Hepatocyte (in vitro differentiated cells): Measurements from ENCODE around the gene PCSK6.

Experiments used
- EZH2 ChIP-seq: fragments of 200-600 bp; sonication (generic); IDR thresholded peaks from 2 replicates; pipeline ENCODE4 v1.6.1; 2016; ENCODE audit warnings: antibody characterized with exemption, mild to moderate bottlenecking, borderline replicate concordance
- EZH2phosphoT487 ChIP-seq: fragments of 200-600 bp; sonication (generic); IDR thresholded peaks from one replicate; pipeline ENCODE4 v1.6.1; 2018; ENCODE audit warnings: antibody characterized with exemption, mild to moderate bottlenecking, low read depth, moderate library complexity; ENCODE audit not compliant: unreplicated experiment, severe bottlenecking
- TF ChIP-seq, protein P1 (sequence below): fragments of 200-600 bp; sonication (generic); IDR thresholded peaks from 2 replicates; pipeline ENCODE4 v1.5.1; 2016; ENCODE audit warnings: antibody characterized with exemption, mild to moderate bottlenecking; ENCODE audit not compliant: poor library complexity

DNA sequence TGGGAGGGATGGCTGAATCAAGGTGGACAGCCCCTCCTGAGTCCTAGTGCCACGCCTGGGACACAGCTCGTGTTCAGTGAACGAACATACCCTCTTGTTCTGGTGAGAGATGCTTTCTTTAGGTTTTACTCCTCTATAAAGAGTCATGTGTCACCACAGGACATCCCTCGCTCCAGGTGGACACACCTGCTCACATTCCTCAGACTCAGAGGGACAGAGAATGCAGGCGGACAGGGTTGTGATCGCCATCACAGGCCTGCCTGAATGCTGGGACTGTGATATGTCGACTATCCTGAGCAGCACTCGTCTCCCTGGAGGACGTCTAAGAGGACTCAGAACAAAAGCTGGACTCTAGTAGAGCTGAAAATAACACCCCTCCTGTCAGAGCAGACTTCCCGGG is 98.1 kb downstream of the PCSK6 start:
- TF ChIP-seq EZH2phosphoT487 (no peak), EZH2 (no peak)
- TF ChIP-seq, protein P1, sequence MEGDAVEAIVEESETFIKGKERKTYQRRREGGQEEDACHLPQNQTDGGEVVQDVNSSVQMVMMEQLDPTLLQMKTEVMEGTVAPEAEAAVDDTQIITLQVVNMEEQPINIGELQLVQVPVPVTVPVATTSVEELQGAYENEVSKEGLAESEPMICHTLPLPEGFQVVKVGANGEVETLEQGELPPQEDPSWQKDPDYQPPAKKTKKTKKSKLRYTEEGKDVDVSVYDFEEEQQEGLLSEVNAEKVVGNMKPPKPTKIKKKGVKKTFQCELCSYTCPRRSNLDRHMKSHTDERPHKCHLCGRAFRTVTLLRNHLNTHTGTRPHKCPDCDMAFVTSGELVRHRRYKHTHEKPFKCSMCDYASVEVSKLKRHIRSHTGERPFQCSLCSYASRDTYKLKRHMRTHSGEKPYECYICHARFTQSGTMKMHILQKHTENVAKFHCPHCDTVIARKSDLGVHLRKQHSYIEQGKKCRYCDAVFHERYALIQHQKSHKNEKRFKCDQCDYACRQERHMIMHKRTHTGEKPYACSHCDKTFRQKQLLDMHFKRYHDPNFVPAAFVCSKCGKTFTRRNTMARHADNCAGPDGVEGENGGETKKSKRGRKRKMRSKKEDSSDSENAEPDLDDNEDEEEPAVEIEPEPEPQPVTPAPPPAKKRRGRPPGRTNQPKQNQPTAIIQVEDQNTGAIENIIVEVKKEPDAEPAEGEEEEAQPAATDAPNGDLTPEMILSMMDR = no peak
